MM.1S (cell line): Measurements from ENCODE around the gene SSC5D.

Experiments used
- DNase-seq: peaks from one replicate; pipeline ENCODE4 v3.0.0-alpha.2; 2015
- H2AFZ ChIP-seq: fragments of 300-600 bp; sonication (generic); 2 replicates; pipeline ENCODE4 v1.6.0; 2016; ENCODE audit warnings: antibody characterized with exemption, low read length
- H3F3A ChIP-seq: fragments of 300-600 bp; sonication (generic); 2 replicates; pipeline ENCODE4 v1.6.1; 2016; ENCODE audit warnings: mild to moderate bottlenecking, antibody characterized with exemption, low read length, moderate library complexity, mixed read lengths; ENCODE audit not compliant: insufficient read depth
- H3K27ac ChIP-seq: fragments of 300-600 bp; sonication (generic); 2 replicates; pipeline ENCODE4 v1.5.1; 2016; ENCODE audit warnings: mild to moderate bottlenecking, low read length
- H3K27me3 ChIP-seq: fragments of 300-600 bp; sonication (generic); replicated peaks from 2 replicates; pipeline ENCODE4 v1.6.0; 2016; ENCODE audit warnings: low read length; ENCODE audit not compliant: insufficient read depth
- H3K36me3 ChIP-seq: fragments of 300-600 bp; sonication (generic); replicated peaks from 2 replicates; pipeline ENCODE4 v1.6.1; 2016; ENCODE audit warnings: mild to moderate bottlenecking, low read length, mixed read lengths; ENCODE audit not compliant: insufficient read depth
- H3K4me1 ChIP-seq: fragments of 300-600 bp; sonication (generic); 2 replicates; pipeline ENCODE4 v1.6.1; 2016; ENCODE audit warnings: low read length, mixed read lengths
- H3K4me2 ChIP-seq: fragments of 300-600 bp; sonication (generic); 2 replicates; pipeline ENCODE4 v1.6.0; 2016; ENCODE audit warnings: low read depth, low read length
- H3K4me3 ChIP-seq: fragments of 300-600 bp; sonication (generic); 2 replicates; pipeline ENCODE4 v1.5.1; 2016; ENCODE audit warnings: low read length, mixed read lengths
- H3K79me2 ChIP-seq: fragments of 300-600 bp; sonication (generic); 2 replicates; pipeline ENCODE4 v1.6.1; 2016; ENCODE audit warnings: mixed run types, low read length, mixed read lengths
- H3K9ac ChIP-seq: fragments of 300-600 bp; sonication (generic); 2 replicates; pipeline ENCODE4 v1.6.1; 2016; ENCODE audit warnings: low read length, mixed read lengths
- H3K9me2 ChIP-seq: fragments of 300-600 bp; sonication (generic); replicated peaks from 2 replicates; pipeline ENCODE4 v1.6.1; 2016; ENCODE audit warnings: mild to moderate bottlenecking, low read length, mixed read lengths; ENCODE audit not compliant: insufficient read depth
- H3K9me3 ChIP-seq: fragments of 300-600 bp; sonication (generic); replicated peaks from 2 replicates; pipeline ENCODE4 v1.6.1; 2016; ENCODE audit warnings: mild to moderate bottlenecking, low read length, mixed read lengths; ENCODE audit not compliant: insufficient read depth
- H4K20me1 ChIP-seq: fragments of 300-600 bp; sonication (generic); 2 replicates; pipeline ENCODE4 v1.6.1; 2016; ENCODE audit warnings: mild to moderate bottlenecking, low read length, moderate library complexity, mixed read lengths; ENCODE audit not compliant: insufficient read depth
- EZH2 ChIP-seq: fragments of 300-600 bp; sonication (generic); optimal IDR thresholded peaks from 2 replicates; pipeline ENCODE3; 2017; ENCODE audit warnings: low read depth, mild to moderate bottlenecking, antibody characterized with exemption, low read length, mixed read lengths
- EZH2phosphoT487 ChIP-seq: fragments of 300-600 bp; sonication (generic); IDR thresholded peaks from 2 replicates; pipeline ENCODE4 v1.6.1; 2018; ENCODE audit warnings: antibody characterized with exemption, low read length
- TF ChIP-seq, protein P1 (sequence below): fragments of 300-600 bp; sonication (generic); IDR thresholded peaks from 2 replicates; pipeline ENCODE4 v1.5.1; 2016; ENCODE audit warnings: antibody characterized with exemption, low read length, mixed read lengths

SSC5D gene

DNA sequence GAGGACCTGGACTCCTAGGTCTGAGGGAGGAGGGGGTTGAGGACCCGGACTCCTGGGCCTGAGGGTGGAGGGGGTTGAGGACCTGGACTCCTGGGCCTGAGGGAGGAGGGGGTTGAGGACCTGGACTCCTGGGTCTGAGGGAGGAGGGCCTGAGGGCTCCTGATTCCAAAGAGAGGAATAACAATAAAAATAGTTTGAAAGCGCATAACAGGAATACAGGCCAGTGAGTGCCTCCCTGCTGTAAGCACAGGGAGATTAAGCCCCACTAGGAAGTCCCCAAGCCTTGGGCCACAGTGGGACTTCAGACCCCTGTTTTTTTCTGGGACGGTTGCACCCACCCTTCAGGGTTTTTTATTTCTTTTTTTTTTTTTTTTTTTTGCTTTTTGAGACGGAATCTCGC lies 49.9 kb downstream of the SSC5D start:
- no peaks in the 10 kb centered on the region for H3K36me3 ChIP-seq
- H4K20me1 ChIP-seq = no peaks in the 10 kb centered on the region
- H3F3A ChIP-seq = no peaks in the 10 kb centered on the region
- H3K79me2 ChIP-seq = no peaks in the 10 kb centered on the region
- no peaks in the 10 kb centered on the region for H3K9me2 ChIP-seq
- DNase-seq = no peak
- no peak overlapping the region for H2AFZ ChIP-seq
- H3K9me3 ChIP-seq = no peaks in the 10 kb centered on the region
- no peak overlapping the region for H3K4me2 ChIP-seq
- peaks cover 62% of the 10 kb centered on the region for H3K27me3 ChIP-seq
- TF ChIP-seq EZH2phosphoT487 = no peak
- TF ChIP-seq, protein P1, sequence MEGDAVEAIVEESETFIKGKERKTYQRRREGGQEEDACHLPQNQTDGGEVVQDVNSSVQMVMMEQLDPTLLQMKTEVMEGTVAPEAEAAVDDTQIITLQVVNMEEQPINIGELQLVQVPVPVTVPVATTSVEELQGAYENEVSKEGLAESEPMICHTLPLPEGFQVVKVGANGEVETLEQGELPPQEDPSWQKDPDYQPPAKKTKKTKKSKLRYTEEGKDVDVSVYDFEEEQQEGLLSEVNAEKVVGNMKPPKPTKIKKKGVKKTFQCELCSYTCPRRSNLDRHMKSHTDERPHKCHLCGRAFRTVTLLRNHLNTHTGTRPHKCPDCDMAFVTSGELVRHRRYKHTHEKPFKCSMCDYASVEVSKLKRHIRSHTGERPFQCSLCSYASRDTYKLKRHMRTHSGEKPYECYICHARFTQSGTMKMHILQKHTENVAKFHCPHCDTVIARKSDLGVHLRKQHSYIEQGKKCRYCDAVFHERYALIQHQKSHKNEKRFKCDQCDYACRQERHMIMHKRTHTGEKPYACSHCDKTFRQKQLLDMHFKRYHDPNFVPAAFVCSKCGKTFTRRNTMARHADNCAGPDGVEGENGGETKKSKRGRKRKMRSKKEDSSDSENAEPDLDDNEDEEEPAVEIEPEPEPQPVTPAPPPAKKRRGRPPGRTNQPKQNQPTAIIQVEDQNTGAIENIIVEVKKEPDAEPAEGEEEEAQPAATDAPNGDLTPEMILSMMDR = no peak
- TF ChIP-seq EZH2 = no peak
- no peak overlapping the region for H3K4me3 ChIP-seq
- H3K9ac ChIP-seq = no peak overlapping the region
- H3K4me1 ChIP-seq = no peaks in the 10 kb centered on the region
- H3K27ac ChIP-seq = no peak overlapping the region

DNA sequence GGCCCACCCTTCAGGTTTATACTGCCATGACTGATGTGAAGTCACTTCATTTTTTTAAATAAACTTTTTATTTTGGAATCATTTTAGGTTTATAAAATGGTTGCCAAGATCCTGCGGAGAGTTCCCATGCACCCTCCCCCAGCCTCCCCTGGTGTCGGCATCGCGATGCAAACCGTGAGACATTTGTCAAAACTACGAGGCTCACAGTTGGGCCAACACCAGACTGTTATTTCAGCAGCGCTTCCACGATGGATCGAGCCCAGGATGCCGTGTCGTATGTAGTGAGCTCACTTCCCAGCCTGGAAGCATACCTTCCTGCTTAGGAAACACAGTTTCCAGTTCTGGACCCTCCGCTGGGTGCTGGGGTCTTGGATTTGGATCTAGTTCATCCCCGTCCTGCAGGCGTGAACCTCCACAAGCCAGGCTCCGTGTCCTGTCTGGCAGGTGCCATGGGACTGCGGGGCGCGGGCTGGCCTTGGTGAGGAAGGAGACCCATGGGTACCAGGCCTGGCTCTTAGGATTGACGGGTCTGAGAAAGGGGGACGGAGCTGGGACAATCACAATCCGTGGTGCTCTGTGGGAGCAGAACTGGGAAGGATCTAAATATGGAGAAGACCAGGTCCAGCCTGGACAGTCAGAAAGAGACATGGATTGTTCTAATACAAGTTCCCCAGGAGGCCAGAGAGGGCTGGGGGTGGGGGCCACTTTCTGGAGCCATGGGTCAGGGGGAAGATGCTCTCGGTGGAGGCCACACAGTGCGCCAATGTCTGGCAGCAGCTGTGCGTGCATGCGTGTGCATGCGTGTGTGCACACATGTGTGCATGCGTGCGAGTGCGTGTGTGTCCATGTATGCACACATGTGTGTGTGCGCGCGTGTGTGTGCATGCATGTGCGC lies 51.1 kb downstream of the SSC5D start:
- DNase-seq = no peak
- Histone ChIP-seq H3K4me1 (no peaks in the 10 kb centered on the region), H4K20me1 (no peaks in the 10 kb centered on the region), H3K4me3 (no peak overlapping the region), H3K27me3 (peaks cover 63% of the 10 kb centered on the region), H3K27ac (no peak overlapping the region), H2AFZ (no peak overlapping the region), H3K79me2 (no peaks in the 10 kb centered on the region), H3K9me3 (no peaks in the 10 kb centered on the region), H3K36me3 (no peaks in the 10 kb centered on the region), H3K4me2 (no peak overlapping the region), H3F3A (no peaks in the 10 kb centered on the region), H3K9me2 (no peaks in the 10 kb centered on the region), H3K9ac (no peak overlapping the region)
- TF ChIP-seq EZH2 = no peak
- TF ChIP-seq EZH2phosphoT487 = no peak
- TF ChIP-seq, protein P1 = no peak

DNA sequence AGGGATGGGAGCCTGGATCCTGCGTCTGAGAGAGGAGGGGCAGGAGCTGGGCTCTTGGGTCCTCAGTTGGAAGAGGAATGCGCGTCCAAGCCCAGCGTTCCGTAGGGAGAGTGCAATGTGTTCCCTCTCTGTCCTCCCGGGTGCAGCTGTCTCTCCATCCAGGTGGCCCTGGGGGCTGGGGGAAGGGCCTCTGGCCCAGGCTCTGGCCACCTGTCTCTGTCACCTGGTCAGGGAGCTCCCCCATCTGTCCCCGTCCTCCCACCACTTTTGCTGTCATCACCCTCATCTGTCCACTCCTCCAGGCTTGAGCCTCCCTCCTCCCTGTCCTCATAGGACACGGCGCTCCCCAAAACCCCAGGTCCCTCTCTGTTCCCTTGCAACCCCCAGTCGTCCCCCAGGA lies 52.4 kb downstream of the SSC5D start:
- Histone ChIP-seq H3K9me3 (no peaks in the 10 kb centered on the region), H2AFZ (no peak overlapping the region), H3K27ac (no peak overlapping the region), H3K36me3 (no peaks in the 10 kb centered on the region), H4K20me1 (no peaks in the 10 kb centered on the region), H3K4me2 (no peak overlapping the region), H3F3A (no peaks in the 10 kb centered on the region), H3K9ac (no peak overlapping the region), H3K4me1 (no peaks in the 10 kb centered on the region), H3K27me3 (peaks cover 69% of the 10 kb centered on the region), H3K9me2 (no peaks in the 10 kb centered on the region), H3K79me2 (no peaks in the 10 kb centered on the region), H3K4me3 (no peak overlapping the region)
- TF ChIP-seq EZH2 (no peak), EZH2phosphoT487 (no peak)
- TF ChIP-seq, protein P1 = no peak
- no peak for DNase-seq
